ENCODE measurements around the gene OR10D3.

DNA sequence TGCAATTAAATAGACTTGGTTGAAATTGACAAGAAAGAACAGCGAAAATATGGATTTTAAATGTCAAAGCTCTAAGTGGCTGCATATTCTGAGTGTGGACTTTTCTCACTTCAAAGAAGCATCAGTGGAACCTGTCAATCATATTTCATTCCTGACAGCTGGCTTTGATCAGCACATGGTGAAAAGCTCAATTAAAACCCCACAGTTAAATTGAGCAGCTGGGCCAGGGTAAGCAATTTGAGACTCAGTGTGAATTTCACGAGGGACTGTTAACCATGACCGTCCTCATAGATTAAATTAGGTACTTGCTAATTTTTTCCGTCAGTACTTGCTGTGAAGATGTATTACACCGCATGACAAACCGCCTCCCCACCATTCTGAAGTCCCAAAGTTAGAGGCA is 11.0 kb upstream of the OR10D3 start:
- TF ChIP-seq ZBTB33 (IDR thresholded peaks at IDR 0.05) (no peak), GABPA (IDR thresholded peaks at IDR 0.05 in 1 of 2, conservative IDR thresholded peaks at IDR 0.05 in 1 of 2) (no peak), ATF3 (IDR thresholded peaks at IDR 0.05) (no peak), YY1 (IDR thresholded peaks at IDR 0.05) (no peak), TAF1 (conservative IDR thresholded peaks at IDR 0.05) (no peak), FOXA1 (IDR thresholded peaks at IDR 0.05) (no peak), SP1 (IDR thresholded peaks at IDR 0.05) (no peak), RXRA (IDR thresholded peaks at IDR 0.05) (no peak), RAD21 (IDR thresholded peaks at IDR 0.05) (no peak)
- TF ChIP-seq, protein P1, sequence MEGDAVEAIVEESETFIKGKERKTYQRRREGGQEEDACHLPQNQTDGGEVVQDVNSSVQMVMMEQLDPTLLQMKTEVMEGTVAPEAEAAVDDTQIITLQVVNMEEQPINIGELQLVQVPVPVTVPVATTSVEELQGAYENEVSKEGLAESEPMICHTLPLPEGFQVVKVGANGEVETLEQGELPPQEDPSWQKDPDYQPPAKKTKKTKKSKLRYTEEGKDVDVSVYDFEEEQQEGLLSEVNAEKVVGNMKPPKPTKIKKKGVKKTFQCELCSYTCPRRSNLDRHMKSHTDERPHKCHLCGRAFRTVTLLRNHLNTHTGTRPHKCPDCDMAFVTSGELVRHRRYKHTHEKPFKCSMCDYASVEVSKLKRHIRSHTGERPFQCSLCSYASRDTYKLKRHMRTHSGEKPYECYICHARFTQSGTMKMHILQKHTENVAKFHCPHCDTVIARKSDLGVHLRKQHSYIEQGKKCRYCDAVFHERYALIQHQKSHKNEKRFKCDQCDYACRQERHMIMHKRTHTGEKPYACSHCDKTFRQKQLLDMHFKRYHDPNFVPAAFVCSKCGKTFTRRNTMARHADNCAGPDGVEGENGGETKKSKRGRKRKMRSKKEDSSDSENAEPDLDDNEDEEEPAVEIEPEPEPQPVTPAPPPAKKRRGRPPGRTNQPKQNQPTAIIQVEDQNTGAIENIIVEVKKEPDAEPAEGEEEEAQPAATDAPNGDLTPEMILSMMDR (IDR thresholded peaks at IDR 0.05; ENCODE audit: low read depth, low read length, missing input control): no peak
- TF ChIP-seq, protein P2, sequence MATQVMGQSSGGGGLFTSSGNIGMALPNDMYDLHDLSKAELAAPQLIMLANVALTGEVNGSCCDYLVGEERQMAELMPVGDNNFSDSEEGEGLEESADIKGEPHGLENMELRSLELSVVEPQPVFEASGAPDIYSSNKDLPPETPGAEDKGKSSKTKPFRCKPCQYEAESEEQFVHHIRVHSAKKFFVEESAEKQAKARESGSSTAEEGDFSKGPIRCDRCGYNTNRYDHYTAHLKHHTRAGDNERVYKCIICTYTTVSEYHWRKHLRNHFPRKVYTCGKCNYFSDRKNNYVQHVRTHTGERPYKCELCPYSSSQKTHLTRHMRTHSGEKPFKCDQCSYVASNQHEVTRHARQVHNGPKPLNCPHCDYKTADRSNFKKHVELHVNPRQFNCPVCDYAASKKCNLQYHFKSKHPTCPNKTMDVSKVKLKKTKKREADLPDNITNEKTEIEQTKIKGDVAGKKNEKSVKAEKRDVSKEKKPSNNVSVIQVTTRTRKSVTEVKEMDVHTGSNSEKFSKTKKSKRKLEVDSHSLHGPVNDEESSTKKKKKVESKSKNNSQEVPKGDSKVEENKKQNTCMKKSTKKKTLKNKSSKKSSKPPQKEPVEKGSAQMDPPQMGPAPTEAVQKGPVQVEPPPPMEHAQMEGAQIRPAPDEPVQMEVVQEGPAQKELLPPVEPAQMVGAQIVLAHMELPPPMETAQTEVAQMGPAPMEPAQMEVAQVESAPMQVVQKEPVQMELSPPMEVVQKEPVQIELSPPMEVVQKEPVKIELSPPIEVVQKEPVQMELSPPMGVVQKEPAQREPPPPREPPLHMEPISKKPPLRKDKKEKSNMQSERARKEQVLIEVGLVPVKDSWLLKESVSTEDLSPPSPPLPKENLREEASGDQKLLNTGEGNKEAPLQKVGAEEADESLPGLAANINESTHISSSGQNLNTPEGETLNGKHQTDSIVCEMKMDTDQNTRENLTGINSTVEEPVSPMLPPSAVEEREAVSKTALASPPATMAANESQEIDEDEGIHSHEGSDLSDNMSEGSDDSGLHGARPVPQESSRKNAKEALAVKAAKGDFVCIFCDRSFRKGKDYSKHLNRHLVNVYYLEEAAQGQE (IDR thresholded peaks at IDR 0.05): no peak

Measured in liver (tissue), 3 donors.